GM18867 (cell line): ENCODE data around the gene OR2A42.
"Not testable (repeated sequence)": the region's sequence is repeated elsewhere in the genome, so short reads cannot be mapped to it uniquely, and the experiment has no call there.

Source experiments
- ATAC-seq: cut with Tn5 transposase; IDR thresholded peaks from one replicate; pipeline ENCODE4 v1.9.1; 2021; ENCODE audit warnings: mild to moderate bottlenecking, moderate library complexity; ENCODE audit not compliant: unreplicated experiment

OR2A42 gene, protein sequence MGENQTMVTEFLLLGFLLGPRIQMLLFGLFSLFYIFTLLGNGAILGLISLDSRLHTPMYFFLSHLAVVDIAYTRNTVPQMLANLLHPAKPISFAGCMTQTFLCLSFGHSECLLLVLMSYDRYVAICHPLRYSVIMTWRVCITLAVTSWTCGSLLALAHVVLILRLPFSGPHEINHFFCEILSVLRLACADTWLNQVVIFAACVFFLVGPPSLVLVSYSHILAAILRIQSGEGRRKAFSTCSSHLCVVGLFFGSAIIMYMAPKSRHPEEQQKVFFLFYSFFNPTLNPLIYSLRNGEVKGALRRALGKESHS

DNA sequence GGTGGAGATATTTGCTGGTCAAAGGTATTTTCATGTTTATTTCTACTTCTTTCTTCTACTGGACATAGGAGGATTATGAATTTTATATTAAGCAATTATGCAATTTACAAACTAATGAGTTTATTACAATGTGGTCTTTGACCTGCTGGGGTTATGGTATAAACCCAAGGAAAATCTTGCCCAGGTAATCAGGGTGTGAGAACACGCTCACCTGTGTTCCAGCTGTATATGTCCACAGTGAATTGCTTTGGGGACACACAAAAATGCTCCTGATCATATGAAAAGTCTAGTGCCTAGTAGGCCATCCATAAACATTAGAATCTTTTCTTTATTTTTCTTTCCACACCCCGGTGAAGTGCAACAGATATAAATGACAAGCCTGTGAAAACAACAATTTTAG lies at the start of gene OR2A42:
TSS of gene OR2A42 (minus strand) at position 241 of the 400 bp plus-strand sequence. CDS start 6,762 bp downstream, outside the sequence.
- not testable (repeated sequence) for ATAC-seq

DNA sequence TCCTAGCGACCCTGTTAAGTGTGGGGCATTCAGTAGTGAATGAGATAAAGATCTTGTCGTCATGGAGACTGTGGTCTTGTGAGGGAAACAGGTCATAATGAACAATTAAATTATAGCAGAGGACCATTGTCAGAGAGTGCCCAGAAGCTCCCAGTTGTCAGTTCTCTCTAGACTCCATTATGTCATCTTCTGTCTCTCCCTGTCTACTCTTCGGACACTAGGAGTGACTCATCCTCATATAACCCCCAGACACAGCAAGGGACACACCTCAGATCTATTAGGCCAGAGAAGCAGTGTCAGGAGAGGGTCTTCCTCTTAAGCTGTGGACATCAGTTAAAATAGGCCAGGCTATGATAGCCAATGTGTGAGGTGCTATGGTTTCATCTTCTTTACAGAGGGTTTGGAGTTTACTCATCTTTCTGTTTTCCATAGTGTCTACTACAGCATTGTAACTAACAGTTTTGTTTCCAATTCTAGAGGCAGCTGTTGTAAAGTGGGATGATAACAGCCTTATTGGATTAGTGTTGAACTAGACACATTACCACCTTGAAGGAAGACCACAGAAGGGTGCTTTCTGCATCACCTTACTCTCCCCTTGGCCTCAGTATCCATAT lies 47.9 kb upstream of the OR2A42 start:
- not testable (repeated sequence) for ATAC-seq

DNA sequence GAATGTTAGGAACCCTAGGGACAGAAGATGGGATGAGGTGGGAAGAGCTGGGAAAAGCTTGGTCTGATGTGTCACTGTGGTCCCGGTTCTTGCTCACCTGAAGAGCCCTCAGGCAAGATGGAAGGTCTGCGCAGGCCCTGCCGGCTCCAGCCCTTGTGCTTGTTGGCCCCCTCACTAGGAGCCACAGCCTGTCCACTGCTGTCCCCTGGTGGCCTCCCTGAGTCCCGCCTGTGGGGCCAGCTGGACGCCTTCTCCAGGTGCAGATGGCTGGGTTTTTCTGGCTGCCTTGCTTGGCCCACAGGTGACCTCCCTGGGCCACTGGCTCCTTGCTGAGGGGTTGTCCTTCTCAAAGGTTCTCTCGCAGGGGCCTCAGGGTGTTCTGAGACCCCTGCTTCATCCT lies 44.3 kb upstream of the OR2A42 start:
- not testable (repeated sequence) for ATAC-seq

DNA sequence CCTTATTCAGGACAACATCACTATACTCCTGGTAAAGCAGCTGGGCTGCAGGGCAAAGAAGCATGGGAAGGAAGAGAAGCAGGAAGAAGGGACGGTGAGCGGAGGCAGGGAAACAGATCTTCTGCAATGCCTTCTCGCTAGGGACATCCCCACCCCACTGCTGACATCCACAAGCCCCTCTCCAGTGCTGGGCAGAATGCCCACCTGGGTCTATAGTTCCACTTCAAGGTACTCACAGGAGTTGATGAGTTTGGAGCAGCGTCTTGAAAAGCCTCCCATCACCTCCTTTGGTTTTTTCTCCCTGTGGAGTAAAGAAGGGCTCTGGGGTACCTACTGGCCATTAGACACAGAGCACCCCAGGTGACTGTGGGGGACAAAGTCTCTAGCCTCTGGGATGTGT lies 43.1 kb upstream of the OR2A42 start:
- not testable (repeated sequence) for ATAC-seq

DNA sequence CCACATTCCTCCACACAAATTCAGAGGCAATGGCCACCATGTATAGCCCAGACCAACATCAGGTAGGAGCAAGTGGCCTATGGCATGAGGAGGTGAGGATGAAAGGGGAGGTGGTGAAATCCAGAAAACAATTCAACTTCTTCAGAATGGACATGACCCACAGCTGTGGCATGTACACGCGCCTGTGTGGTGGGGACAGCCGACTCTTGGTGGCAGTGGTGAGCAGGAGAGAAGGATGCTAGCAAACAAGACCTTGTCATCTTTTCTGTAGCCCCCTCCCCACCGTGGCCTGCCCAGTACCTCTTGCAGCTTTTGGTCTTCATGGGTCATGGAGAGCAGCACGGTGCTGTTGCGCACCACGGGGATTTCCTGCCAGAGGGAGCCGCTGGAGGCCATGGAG lies 42.6 kb upstream of the OR2A42 start:
- not testable (repeated sequence) for ATAC-seq

DNA sequence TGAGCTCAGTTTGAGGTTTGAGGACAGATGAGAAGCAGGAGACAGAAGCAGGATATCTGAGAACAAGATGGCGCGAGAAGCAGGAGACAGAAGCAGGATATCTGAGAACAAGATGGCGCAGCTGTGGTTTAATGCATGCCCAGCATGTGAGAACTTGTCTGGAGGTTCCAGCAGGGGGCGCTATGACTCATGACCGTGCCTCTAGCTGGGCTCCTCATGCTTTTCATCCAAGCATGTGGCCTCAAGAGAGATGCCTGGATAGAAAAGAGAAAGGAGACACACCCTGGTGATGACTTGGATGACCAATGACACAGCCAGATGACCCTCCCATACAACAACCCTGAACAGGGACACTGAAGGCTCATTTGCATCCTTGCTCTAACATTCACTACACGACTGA lies 40.6 kb upstream of the OR2A42 start:
- peak; percentile 47 for ATAC-seq

DNA sequence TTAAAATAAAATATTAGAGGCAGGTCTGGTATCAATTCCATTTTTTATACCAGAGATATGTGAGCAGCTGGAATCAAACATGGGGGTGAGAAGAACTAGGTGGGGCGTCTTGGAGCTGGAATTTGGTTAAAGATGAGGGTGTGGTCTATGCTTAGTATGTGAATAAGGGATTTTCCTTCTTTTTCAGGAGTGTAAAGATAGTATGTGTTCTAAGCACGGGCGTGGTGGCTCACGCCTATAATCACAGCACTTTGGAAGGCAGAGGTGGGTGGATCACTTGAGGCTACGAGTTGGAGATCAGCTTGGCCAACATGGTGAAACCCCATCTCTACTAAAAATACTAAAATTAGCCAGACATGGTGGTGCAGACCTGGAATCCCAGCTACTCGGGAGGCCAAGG lies 35.9 kb upstream of the OR2A42 start:
- ATAC-seq: not testable (repeated sequence)

DNA sequence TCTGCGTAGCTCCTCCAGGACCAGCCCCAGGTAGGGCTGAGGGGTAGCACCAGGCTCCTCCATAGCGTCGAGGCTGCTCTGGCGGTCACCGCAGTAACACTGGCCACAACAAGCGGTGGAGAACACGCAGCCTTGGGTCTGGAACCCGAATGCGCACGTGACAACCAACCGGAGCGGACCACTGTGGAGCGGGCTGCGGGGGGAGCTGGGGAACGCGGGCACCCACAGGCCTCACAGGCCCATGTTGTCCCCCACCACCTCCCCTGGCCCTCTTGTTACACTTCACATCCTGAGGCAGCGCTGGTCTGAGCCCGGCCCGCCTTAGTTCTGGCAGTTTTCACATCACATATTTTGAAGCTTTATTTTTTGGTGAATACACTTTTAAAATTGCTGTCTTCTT lies 29.8 kb upstream of the OR2A42 start, which contains the start of gene CTAGE8:
TSS of gene CTAGE8 (minus strand) at position 101 of the 400 bp plus-strand sequence. CDS start at position 63, 38 bp downstream.
- not testable (repeated sequence) for ATAC-seq

DNA sequence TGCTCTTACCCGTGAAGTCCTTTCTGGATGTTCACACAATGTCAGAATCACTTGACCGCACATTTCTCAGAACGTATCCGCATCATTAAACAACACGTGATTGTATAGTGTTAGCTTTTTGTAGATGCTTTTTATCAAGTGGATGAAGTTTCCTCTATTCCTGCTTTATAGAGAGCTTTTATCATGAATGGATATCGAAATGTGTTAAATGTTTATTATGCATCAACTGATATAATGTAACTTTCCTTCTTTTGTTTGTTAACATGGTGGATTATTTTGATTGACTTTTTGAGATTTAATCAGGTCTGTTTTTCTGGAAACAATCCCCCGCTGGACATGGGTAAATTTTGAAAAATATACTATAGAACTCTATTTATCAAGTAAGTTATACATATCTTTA lies 25.3 kb upstream of the OR2A42 start, which contains the start of gene OR2A7:
TSS of gene OR2A7 (minus strand) at position 101 of the 400 bp plus-strand sequence. CDS start 5,164 bp downstream, outside the sequence.
- ATAC-seq: not testable (repeated sequence)

DNA sequence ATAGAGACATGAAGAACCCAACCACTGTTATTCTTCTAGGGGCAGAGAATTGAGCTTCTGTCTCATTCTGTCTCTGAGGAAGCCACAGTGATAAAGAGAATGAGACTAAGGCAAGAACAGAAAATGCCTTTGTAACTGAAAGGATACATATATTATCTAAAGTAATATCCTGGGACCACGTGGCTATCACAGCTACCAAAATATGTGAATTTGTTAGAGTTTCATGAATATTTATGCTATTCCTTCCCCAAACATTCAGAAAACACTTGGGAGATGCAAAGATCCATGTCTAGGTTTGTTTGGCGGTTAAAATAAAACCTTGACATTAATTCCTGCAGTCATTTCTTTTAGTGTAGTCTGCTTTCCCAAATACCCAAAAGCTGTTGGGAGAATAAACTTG lies 22.7 kb upstream of the OR2A42 start:
- ATAC-seq: not testable (repeated sequence)

DNA sequence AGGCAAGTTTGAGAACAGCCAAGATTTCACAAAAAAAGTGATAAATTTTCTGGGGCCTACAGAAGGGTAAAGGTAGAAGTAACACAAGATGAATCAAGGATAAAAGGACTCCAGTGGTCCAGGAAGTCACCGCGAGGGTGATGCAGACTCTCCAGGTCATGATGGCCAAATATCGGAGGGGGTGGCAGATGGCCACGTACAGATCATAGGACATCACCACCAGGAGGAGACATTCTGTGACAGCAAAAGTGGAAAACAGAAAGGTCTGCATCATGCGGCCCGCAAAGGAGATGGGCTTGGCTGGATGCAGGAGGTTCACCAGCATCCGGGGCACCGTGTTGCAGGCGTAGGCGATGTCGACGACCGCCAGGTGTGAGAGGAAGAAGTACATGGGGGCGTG lies 19.7 kb upstream of the OR2A42 start:
- not testable (repeated sequence) for ATAC-seq

DNA sequence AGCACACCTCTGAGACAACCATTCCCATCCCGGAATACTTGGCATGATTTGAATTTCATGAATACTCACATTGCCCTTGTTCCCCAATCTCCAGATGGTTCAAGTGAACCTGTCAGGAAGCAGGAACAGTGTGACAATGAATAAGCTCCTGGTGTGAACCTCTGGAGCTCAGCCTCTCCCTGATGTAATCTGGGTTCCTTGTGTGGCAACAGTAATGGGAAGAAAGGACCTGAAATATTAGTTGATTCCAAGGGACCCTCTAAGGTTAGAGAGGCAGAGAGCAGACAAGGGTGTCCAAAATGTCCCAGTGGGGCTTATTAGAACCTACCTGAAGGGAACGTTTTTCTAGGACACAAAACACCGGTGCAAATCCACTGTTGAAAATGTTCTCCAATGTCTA lies 16.7 kb upstream of the OR2A42 start:
- ATAC-seq: no peak

DNA sequence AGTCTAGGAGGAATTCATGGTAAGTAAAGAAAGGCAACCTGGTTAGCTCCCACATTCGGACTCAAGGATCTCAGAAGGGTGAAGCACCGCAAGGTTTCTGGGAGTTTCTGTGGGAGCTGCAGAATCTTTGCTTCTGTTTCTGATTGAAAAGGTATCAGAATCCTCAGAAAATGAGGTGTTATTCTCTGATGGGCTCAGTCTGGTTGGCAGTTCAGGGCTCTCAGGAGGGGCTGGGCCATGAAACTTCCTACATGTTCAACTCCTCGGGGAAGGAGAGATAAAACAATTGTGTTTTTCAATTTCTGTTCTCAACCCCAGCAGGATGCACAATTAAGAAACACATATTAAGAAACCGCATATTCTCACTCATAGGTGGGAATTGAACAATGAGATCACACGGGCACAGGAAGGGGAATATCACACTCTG lies 16.1 kb upstream of the OR2A42 start:
- no peak for ATAC-seq

DNA sequence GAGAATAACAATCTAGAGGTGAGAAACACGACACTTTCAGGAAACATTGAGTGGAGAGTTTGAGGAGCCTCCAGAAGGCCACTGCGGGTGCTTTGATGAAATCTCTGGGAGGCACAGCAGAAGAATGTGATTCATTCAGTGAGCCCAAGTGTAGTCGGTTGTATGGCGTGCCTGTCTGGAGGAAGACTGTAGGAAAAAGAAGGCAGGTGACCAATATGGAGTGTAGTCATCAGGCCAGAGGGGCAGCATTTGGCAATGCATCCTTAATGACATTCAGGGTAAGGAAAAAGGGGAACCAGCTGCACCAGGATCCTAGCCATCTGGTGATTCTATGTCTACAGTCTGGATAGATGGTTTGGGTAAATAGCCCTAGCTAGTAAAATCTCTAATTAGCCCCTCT lies 12.9 kb upstream of the OR2A42 start:
- not testable (repeated sequence) for ATAC-seq

DNA sequence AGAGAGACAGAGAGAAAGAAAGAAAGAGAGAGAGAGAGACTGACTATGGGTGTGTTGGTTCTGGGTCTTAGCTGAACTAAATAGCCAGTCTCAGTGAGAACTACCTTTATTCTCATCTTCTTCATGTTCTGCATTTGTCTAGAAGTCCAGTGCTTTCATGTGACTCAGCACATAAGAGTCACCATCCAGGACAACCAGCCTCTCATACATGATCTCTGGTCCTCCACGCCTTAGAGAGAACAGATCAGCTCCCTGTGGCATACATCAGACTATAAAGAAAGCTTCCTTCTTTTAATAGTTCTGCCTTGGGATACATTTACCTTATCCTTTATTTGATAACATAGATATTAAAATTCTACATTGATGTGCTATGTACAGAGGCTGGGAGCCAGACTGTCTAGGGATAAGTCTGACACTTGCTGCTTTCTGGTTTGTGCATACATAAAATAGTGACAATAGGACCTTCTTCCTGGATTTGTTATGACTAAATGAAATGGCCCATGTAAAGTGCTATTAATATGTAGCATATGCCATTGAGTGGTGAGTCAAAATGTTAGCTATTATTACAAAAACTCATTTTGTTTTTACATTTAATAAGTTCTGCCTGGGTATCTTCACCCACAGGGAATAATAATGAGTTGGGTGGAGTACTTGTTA lies 8.4 kb upstream of the OR2A42 start:
- ATAC-seq: not testable (repeated sequence)

DNA sequence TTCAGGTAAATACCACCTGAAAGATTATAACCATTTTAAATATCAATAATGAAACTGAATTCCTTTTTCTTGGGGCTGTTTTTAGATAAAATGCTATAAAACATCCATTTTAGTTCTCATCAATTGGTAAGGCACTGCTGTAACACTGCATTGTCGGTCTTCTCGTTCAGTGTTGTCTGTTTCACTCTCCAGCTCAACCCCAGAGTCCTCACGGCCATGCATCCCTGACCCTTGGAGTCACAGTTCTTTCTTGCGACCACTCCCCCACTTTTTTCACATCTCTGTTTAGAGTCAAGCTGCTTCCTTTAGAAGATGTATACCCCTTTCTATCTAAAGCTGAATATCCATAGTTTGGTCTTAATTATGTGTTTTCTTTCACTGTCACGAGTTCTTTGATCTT lies 7.6 kb upstream of the OR2A42 start:
- not testable (repeated sequence) for ATAC-seq

DNA sequence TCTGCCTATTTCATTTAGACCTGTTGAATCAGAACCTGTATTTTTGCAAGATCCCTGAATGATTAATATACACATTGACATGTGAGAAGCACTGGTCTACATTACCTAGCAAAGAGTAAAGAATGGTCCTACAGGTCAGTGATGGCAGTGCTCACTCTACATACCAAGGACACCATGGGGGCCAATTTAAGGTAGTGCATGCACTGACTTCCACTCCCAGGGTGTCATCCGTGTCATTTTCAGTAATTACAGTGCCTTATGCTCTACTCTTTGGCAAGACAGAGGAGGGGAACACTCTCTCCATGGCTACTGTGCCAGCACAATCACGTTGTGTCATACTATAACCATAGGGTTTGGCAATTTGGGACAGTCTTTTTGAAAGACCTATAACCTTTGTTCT lies 6.0 kb upstream of the OR2A42 start:
- not testable (repeated sequence) for ATAC-seq

DNA sequence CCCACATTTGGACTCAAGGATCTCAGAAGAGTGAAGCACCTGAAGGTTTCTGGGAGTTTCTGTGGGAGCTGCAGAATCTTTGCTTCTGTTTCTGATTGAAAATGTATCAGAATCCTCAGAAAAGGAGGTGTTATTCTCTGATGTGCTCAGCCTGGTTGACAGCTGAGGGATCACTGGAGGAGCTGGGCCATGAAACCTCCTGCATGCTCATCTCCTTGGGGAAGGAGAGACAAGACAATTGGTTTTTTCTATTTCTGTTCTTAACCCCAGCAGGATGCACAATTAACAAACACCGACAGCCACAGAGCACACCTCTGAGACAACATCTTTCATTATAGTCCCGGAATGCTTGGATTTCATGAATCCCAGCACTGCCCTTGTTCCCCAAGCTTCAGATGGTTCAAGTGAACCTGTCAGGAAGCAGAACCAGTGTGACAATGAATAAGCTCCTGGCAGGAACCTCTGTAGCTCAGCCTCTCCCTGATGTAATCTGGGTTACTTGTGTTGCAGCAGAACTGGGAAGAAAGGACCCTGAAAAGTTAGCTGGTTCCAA lies 799 bp downstream of the OR2A42 start:
- not testable (repeated sequence) for ATAC-seq

DNA sequence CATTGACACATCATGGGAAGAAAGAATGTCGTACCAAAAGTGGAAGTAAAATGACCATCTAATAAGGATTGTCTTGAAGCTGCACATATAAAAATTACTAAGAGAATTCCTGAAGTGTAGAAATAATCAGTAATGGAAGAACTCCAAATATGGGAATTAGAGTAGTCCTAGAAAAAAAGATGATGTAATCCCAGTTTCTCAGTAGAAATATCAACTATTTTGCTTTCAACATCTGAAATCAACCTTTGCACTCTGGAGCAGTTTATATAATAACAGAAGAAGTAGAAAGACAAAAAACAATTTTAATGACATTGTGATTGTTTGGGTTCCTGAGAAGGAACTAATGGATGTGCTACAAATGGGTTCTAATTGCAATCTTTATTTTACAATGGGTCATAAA lies 6.4 kb downstream of the OR2A42 start:
- not testable (repeated sequence) for ATAC-seq

DNA sequence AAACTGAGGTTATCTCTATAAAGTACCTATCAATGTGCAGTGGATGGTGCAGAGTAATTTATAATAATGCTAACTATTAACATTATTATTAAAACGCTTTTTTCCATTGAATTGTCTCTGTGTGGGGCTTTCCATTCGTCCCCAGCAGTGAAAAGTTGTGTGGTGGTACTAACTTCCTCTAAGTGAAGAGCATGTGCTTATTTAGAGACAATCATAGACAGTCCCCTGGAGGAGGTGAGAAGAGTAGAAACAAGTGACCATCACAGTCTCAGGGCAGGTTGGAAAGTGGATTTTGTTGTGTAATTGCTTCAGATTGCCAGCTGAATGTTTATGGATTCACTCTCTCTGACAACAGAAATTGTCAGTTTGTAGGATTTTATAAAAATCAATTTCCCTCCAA lies 8.4 kb downstream of the OR2A42 start:
- ATAC-seq: not testable (repeated sequence)

DNA sequence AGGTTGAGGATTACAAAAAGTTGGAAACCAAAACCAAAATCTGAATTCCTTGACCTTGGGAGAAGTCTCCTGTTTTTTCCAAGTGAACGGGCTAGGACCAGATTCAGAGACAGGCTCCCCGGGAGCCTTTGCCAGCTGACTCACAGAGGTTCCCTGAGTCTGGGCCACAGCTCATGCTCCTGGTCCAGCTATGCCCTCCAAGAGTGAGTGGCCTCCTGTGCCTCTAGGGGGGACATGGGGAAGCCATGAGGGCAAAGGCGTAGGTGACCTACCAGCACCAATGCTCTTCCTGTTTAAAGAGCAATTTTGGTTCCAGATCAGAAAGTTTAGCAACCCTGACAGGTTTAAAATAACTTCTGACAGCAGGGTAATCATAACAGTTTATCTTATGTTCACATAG lies 10.6 kb downstream of the OR2A42 start:
- ATAC-seq: not testable (repeated sequence)
